Subcutaneous adipose tissue (tissue), 4 donors: ENCODE data around the gene CEP135. TPM values are rescaled to one million over a fixed set of nuclear protein-coding genes. Genes with fewer than 3 reads are reported as not detected.

Experiments used
- CTCF ChIP-seq: fragments of 450-650 bp; IDR thresholded peaks from one replicate; pipeline ENCODE4 v1.5.1; 2016; ENCODE audit warnings: low read depth, mild to moderate bottlenecking, control low read depth, antibody characterized with exemption, moderate library complexity
- total RNA-seq, 4 donors: library from RNA; depleted of rRNA; stranded (reverse); fragments of >200 nt; gene quantifications; one replicate each; pipeline ENCODE4 v1.1.0, GENCODE V29; 2016

CEP135 gene
- total RNA-seq, 4 donors from 2014 or later: 5.1 to 11.1 (median 7.4) TPM

GRCh38 chr4:55907469-55907868, 41.3 kb upstream of the CEP135 start:
- no peak for TF ChIP-seq CTCF

- TF ChIP-seq CTCF: no peak
Observed at GRCh38 chr4:55910140-55910539, 38.6 kb upstream of the CEP135 start.

GRCh38 chr4:55912249-55912648, 36.5 kb upstream of the CEP135 start:
- TF ChIP-seq CTCF: no peak

- no peak for TF ChIP-seq CTCF
Observed at GRCh38 chr4:55920571-55920970, 28.2 kb upstream of the CEP135 start.

- TF ChIP-seq CTCF: no peak
Observed at GRCh38 chr4:55921093-55921492, 27.7 kb upstream of the CEP135 start.

- no peak for TF ChIP-seq CTCF
Observed at GRCh38 chr4:55925241-55925640, 23.5 kb upstream of the CEP135 start.

GRCh38 chr4:55926610-55927009, 22.1 kb upstream of the CEP135 start:
- no peak for TF ChIP-seq CTCF
